Activated B cell treated with CpG ODN at 0.5 μM for 24 hours (primary cell): ENCODE data around the gene PXK. TPM values are rescaled to one million over a fixed set of nuclear protein-coding genes. Genes with fewer than 3 reads are reported as not detected.

ENCODE experiments used
- ATAC-seq: fragments of 200-7000 bp; cut with Tn5 transposase; one replicate; pipeline ENCODE4 v1.10.0; 2021; ENCODE audit warnings: low read depth, mild to moderate bottlenecking, moderate library complexity
- CTCF ChIA-PET: fragments of 350-600 bp; sonication (Branson Sonifier 250); formaldehyde crosslinking; loops from one replicate; lab custom pipeline; 2021; ENCODE audit warnings: antibody characterized with exemption; lab: Charles Lee
- POLR2A ChIA-PET: fragments of 350-600 bp; sonication (Branson Sonifier 250); formaldehyde crosslinking; loops from one replicate; lab custom pipeline; 2021; ENCODE audit warnings: antibody characterized with exemption; lab: Charles Lee
- DNase-seq: peaks from one replicate; pipeline ENCODE4 v3.0.0; 2022
- H3K27ac Mint-ChIP-seq: one replicate; pipeline ENCODE4 v1.8.0; 2020; ENCODE audit warnings: mixed read lengths
- H3K27me3 Mint-ChIP-seq: one replicate; pipeline ENCODE4 v1.8.0; 2021; ENCODE audit warnings: mixed read lengths
- H3K36me3 Mint-ChIP-seq: one replicate; pipeline ENCODE4 v1.8.0; 2021; ENCODE audit warnings: low read depth, mixed read lengths
- H3K4me1 Mint-ChIP-seq: one replicate; pipeline ENCODE4 v1.8.0; 2021; ENCODE audit warnings: mixed read lengths
- H3K4me3 Mint-ChIP-seq: one replicate; pipeline ENCODE4 v1.8.0; 2020; ENCODE audit warnings: mild to moderate bottlenecking, mixed read lengths
- H3K9me3 Mint-ChIP-seq: one replicate; pipeline ENCODE4 v1.8.0; 2020; ENCODE audit warnings: mixed read lengths
- CTCF ChIP-seq: fragments of 200-600 bp; IDR thresholded peaks from one replicate; pipeline ENCODE4 v1.8.0; 2022; ENCODE audit warnings: antibody characterized with exemption, mild to moderate bottlenecking
- intact Hi-C: fragments of 100-400 bp; cut with micrococcal nuclease; formaldehyde crosslinking; loops from one replicate; pipeline ENCODE4 v1.15.1; 2024
- total RNA-seq: library from RNA; stranded (reverse); gene quantifications from 2 replicates; pipeline ENCODE4 v1.2.3, GENCODE V29; 2022

Gene PXK
- total RNA-seq, 1 donor from 2014 or later: 81.3 TPM

GRCh38 chr3:58384381-58385090, 51.8 kb downstream of the PXK start:
- ChIA-PET CTCF (interaction anchor here (0.9 to 1.0 kb wide), 2 partner anchors 31 to 46 kb away, joined by 3 read pairs; no protein-coding TSS in a partner anchor), POLR2A (interaction anchor here (1.1 to 1.7 kb wide), 3 partner anchors 29 to 78 kb away, joined by 3 to 4 read pairs (median 3); partner anchors contain the start of genes HTD2 and RPP14)
- peak; percentile 71 for ATAC-seq
- no peak for DNase-seq
- intact Hi-C loops: loop anchor here (2.0 kb wide), 1 partner anchor 50 kb away; no protein-coding TSS in a partner anchor
- no peak for TF ChIP-seq CTCF
- Mint-ChIP-seq H3K27me3 (no peaks in the 10 kb centered on the region), H3K9me3 (no peaks in the 10 kb centered on the region), H3K4me3 (no peak overlapping the region), H3K36me3 (peaks cover 65% of the 10 kb centered on the region), H3K27ac (peak overlapping the region; percentile 18), H3K4me1 (peaks cover 56% of the 10 kb centered on the region)

GRCh38 chr3:58386626-58387365, 54.1 kb downstream of the PXK start:
- ChIA-PET POLR2A (interaction anchor here (0.7 to 2.1 kb wide), 2 partner anchors 37 to 53 kb away, joined by 4 to 5 read pairs; no protein-coding TSS in a partner anchor), CTCF (no interaction called here)
- intact Hi-C loops: no loop called here
- ATAC-seq (no peak), DNase-seq (no peak)
- peaks cover 68% of the 10 kb centered on the region for H3K36me3 Mint-ChIP-seq
- H3K27me3 Mint-ChIP-seq: no peaks in the 10 kb centered on the region
- no peak for TF ChIP-seq CTCF
- peaks cover 50% of the 10 kb centered on the region for H3K4me1 Mint-ChIP-seq
- H3K27ac Mint-ChIP-seq: peak overlapping the region; percentile 42
- H3K4me3 Mint-ChIP-seq: no peak overlapping the region
- no peaks in the 10 kb centered on the region for H3K9me3 Mint-ChIP-seq

- ChIA-PET CTCF (interaction anchor here (1.2 kb wide), 1 partner anchor 36 kb away, joined by 3 read pairs; no protein-coding TSS in a partner anchor), POLR2A (interaction anchor here (1.1 to 1.2 kb wide), 2 partner anchors 52 to 81 kb away, joined by 4 to 5 read pairs; partner anchors contain the start of genes HTD2 and RPP14)
- Mint-ChIP-seq H3K36me3 (peaks cover 70% of the 10 kb centered on the region), H3K9me3 (no peaks in the 10 kb centered on the region), H3K4me3 (no peak overlapping the region), H3K27me3 (no peaks in the 10 kb centered on the region), H3K4me1 (peaks cover 50% of the 10 kb centered on the region), H3K27ac (peak overlapping the region; percentile 42)
- no peak for DNase-seq
- intact Hi-C loops: no loop called here
- no peak for TF ChIP-seq CTCF
- ATAC-seq: no peak
Measured at GRCh38 chr3:58387650-58388546, 55.2 kb downstream of the PXK start.

GRCh38 chr3:58388550-58389091, 55.9 kb downstream of the PXK start:
- intact Hi-C loops: no loop called here
- TF ChIP-seq CTCF: no peak
- DNase-seq (no peak), ATAC-seq (no peak)
- Mint-ChIP-seq H3K4me1 (peaks cover 50% of the 10 kb centered on the region), H3K9me3 (no peaks in the 10 kb centered on the region), H3K27ac (peak overlapping the region; percentile 50), H3K4me3 (no peak overlapping the region), H3K27me3 (no peaks in the 10 kb centered on the region), H3K36me3 (peaks cover 64% of the 10 kb centered on the region)
- ChIA-PET CTCF (interaction anchor here (1.2 to 1.5 kb wide), 3 partner anchors 27 to 54 kb away, joined by 3 to 7 read pairs (median 3); no protein-coding TSS in a partner anchor), POLR2A (interaction anchor here (1.1 to 1.2 kb wide), 2 partner anchors 53 to 82 kb away, joined by 4 to 5 read pairs; partner anchors contain the start of genes HTD2 and RPP14)
